ENCODE data around the gene ACYP2.

ACYP2 gene

DNA sequence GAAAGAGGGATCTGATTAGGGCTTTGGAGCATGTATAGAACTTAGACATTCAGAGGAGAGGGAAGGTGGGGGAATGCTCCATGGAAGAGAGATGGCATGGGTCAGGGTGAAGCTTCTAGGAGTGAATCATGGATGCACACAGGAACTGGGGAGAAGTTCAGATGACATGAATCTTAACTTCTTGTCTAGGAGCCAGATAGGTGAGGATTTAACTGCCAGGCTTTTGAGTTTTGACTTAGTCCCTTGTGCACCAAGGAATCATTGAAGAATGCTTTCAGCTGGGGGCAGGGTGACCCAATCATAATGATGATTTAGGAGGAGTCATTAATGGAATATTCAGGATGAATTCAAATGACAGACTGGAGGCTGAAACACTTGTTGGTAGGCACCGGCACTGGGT lies 48.7 kb downstream of the ACYP2 start:
- no peak for DNase-seq

DNA sequence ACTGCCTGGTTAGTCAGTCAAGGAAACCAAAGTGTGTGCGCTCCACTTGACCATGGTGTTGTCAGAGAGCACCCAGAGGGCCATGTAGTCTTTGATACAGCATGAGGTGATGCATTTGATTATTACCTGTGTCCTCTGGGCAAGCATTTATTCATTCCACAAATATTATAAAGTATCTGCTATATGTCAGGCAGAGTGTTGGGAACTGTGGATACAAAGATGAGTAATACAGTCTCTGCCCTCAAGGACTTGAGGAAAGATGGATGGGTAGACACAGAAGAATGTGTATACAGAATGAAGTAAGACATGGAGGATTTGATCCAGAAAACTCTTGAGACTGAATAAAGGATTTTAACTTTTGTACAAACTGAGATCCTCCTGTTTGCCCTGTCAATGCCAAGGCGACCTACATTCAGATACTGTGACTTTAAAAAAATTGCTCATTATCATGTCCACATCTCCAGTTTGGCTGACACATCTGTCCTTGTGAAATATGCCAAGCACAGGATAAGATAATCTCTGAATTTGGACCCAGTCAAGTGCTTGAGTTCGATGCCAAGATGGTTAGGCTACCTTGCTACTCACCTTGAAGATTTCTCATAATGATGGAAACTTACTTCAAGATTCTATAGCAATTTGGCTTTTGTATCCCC lies 50.8 kb downstream of the ACYP2 start:
- no peak for DNase-seq

DNA sequence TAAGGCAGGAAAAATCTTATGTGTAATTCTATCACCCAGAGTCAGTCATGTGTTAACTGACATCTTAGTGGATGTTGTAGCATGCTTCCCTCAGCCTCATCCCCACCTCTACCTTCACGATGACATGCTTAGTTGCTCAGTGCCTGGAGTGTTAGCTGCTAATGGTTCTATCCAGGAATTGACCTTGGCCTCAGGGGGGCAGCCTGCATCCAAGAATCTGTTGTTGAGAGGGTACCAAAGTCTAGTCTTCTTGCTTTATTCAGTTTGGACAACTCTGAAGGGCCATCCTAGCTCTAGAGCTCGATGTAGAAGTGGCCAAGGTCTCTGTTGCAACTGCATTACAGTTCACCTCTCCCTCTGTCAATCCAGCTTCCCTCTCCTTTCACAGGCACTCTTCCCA lies 61.2 kb downstream of the ACYP2 start:
- peak; percentile 43 for DNase-seq

DNA sequence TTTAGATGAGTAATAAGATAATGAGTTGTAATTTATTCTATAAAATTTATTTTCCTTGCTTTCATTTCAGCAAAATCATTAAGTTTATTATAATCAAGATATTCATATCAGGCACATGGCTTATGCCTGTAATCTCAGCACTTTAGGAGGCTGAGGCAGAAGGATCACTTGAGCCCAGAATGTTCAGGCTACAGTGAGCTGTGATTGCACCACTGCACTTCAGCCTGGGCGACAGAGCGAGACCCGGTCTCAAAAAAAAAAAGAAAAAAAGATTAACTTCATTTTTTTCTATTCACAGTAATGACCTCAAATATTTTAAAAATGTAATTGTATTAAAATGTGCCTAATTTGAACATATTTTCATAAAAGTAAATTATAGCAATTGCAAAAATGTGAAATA lies 67.9 kb downstream of the ACYP2 start:
- DNase-seq = no peak

- DNase-seq = no peak
Observed at GRCh38 chr2:54183972-54184371, 68.6 kb downstream of the ACYP2 start.

GRCh38 chr2:54185105-54185504 lies 69.7 kb downstream of the ACYP2 start:
- DNase-seq = no peak

DNA sequence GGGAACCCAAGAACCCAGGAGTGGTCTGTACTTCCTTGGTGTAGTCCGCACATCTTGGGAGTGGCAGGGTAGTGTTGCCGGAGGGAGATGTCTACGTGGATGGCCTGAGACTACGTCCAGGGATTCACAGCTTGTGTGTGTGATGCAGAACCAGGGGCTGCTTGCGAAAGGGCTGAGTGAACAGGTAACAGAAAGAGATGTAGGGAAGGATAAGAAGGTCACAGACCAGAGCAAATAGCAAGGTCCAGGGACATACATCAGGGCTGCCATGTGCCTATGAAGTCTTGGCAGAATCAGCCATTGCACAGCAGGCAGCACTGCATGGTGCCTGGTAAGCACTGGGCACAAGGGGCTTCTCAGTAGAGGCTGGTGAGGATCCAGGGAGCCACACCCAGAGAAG lies 71.9 kb downstream of the ACYP2 start:
- no peak for DNase-seq

GRCh38 chr2:54189539-54189938 lies 74.1 kb downstream of the ACYP2 start:
- no peak for DNase-seq

- DNase-seq = no peak
Observed at GRCh38 chr2:54191361-54192135, 76.1 kb downstream of the ACYP2 start.

DNA sequence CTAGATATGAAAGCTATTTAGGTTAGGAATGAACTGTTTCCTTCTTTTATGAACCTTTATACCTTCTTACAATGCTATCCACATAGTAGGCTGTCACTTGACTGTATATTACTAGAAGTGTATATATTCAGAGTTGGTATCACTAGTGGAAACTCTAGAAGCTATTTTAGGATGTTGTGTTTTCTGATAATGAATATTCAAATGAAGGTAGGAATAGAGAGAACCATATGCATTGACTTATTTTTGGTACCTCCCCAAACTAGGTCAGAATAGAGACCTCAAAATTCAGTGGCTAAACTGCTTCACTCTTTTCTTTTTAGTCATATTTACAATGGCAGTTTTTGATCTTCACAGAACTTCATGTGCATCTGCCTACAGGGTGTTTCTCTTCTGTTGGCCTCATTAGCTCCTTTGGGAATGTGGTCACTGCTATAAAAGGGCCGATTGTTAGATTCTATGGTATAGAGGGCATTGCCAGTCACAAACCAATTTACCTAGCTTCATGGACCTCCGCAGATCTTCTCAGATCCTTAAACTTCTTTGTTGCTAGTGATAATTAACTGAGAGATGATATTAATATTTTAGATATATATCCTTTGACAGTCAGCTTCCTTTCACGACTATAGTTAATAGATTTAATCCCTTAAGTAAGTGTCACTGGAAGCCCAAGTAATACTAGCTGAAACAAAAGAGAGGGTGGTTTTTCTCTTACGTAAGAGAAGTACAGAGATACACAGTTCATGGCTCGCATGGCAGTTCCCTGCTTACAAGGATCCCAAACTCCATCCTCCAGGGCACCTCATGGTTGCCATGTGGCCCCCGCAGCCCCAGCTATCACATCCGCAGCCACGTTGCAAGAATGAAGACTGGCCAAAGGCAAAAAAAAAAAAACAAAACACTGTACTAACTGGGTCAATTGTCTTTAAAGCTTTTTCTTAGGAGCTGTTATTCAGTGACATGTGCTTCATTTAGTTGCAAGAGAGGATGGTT lies 79.6 kb downstream of the ACYP2 start:
- no peak for DNase-seq

DNA sequence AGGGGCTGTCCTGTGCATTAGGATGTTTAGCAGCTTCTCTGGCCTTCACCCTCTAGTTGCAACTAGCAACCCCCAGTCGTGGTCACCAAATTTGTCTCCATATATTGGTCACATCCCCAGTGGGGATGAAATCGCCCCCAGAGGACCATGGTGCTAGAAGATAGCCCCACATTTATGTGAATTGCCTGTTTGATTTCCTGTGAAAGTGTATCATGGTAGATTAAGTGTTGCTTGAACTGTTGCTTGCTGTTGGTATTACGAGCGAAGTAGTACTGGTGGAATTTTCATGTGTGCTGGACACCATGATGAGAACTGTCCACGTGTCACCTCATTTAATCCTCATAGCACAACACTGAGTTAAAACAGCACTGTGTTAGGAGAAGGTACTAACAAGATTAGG lies 81.2 kb downstream of the ACYP2 start:
- DNase-seq = no peak

- no peak for DNase-seq
Observed at GRCh38 chr2:54204476-54204875, 89.1 kb downstream of the ACYP2 start.

DNA sequence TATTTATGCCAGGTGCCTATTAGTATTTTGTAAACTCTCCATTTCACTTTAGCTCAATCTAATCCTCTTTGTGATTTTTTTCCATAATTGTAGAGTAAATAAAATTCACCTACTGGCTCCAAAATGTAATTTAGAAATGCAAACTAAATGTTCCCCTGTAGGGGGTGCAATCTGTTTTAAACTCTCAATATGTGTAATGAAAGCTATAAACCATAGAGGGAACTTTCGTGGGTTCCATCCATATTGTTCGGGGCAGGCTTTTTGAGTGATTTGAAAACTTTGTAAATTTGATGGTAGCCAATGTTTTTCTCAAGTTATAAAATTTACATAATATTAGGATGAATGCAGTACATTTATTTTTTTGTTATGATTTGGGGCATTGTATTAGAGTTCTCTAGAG lies 91.2 kb downstream of the ACYP2 start:
- DNase-seq = peak; percentile 63

- DNase-seq = no peak
Observed at GRCh38 chr2:54207666-54208195, 92.3 kb downstream of the ACYP2 start.

DNA sequence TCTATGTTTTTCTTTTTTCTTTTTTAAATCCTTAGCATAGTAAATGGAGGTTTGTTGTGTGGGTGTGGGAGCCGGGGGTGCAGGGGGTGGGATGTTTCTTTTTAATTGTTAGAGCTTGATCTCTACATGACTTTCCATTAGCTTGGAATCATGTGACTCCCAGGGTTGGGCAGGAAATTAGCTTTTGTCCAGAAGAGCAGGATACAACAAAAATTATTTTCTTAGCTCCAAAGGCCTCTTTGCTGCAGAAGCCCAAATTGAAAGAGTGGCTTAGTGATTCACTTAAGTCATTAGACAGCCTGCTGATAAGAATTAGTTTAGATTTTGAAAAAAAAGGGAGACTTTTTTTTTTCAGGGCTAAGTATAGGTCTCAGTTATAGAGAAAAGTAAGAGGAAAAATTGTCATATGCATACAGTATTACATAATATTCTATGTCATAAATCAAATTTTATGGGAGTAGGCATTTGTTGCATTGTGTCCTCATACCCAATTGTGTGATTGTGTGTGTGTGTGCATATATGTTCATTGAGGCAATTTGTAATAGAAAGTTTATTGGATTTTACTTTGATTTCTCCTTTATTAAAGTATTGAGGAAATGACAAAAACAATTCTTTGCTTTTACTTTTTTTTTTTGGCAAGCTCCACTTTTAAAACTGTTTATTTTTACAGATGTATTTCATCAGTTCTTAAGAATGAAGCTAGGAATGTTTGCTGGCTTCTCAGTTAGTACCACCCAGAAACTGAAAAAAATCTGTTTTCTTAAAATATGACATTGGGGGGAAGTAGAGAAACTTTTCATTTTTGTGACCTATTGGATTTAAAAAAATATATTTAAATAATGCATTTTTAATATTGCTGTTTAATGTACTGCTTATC lies 93.2 kb downstream of the ACYP2 start:
- DNase-seq = no peak

DNA sequence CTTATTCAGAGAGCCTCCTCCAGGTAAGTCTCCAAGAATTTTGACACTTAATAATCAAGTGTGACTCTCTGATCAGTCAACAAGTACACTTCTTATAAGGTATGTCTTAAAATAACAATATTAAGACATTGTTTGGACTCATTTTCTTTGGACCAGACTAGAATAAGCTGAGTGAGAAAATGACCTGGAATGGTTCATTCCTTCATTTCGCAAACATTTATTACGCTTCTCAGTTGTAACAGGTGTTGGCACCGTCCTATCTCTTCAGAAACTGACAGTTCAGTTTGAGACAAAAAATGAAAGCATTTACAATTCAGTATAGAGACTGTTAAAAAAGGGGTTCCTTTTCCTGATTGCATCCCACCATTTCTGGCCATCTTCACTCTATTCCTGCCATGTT lies 94.0 kb downstream of the ACYP2 start:
- no peak for DNase-seq

DNA sequence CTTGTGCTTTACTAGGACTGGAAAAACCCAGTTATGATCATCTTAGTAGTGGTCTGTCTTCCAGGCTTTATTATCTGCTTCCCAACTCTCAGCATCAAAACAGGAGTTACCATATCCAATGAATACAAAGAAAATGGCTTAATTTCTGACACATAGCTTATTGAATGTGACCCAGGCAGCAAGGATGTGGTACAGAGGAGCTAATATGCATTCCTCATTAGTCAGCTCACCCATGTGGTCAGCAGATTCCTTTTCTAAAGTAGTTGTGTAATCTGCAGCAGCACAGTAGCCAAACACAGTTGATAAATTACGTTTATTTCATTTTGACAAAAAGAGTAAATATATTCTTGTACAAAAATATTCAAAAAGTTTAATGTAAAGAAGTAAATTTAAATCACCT lies 97.0 kb downstream of the ACYP2 start:
- DNase-seq = no peak

GRCh38 chr2:54213082-54213481 lies 97.7 kb downstream of the ACYP2 start:
- no peak for DNase-seq

DNA sequence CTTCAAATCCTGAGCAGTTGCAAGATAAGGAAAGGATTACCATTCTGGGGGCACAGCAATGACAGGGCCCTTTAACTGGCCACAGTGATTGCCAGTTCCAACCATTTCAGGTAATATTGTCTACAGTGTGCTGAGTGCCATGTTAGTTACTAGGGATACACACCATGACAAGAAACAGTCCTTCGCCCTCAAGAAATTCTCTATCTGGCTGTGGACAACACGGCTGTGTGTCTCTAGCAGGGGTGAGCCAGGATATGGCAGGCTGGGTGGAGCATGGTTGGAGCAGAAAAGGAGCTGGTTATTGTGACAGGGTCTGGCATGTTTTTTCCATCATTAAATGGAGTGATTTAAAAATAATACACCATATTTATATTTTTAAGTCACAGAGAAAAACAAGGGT lies 109.6 kb downstream of the ACYP2 start:
- no peak for DNase-seq

DNA sequence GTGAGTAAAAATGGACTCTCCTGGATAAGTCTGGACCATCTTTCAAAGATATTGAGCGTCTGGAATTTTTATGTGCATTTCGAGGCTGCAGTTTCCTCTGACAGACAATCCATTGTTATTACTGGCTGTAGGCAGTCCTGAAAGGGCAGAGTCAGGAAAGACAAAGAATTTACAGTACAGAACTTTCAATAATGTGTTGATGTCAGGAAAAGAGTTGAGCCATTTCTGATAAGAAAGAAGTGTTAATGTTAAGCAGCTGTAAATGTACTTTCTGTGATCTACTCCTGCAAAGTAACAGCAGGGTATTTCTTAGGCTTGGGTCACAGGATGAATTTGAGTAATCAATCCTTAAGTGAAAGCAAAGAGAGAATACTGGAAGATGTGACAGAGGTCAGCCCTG lies 110.8 kb downstream of the ACYP2 start:
- no peak for DNase-seq

DNA sequence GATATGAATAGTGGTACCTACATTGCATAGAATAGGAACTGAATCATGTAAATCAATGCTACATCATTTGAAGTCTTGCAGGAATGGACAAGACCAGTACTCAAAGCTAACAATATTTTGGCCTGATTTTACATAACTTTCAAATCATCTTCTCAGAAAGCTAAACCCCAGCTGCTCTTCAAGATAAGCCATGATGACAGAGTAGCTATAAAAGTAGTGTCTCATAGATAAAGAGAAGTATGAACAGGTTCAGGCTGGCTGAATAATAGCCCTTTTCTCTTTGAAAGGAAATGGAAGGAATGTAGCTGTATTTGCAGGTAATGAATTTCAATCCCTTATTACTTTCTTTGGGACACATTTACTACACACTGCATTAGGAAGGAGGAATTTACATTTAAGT lies 112.4 kb downstream of the ACYP2 start:
- no peak for DNase-seq

- DNase-seq = no peak
Observed at GRCh38 chr2:54228945-54229344, 113.5 kb downstream of the ACYP2 start.

Measured in SHP77 treated with DMSO at 0.1 percent for 48 hours (cell line).